Measurements from ENCODE around the gene PVALEF. TPM values are rescaled to one million over a fixed set of nuclear protein-coding genes. Genes with fewer than 3 reads are reported as not detected.

Gene PVALEF
- total and polyA plus RNA-seq, 2 of the 8 experiments (the other 6 are each of a cell fraction or from before 2014, with no cell fraction given), result 0.03 TPM; not detected in 1

DNA sequence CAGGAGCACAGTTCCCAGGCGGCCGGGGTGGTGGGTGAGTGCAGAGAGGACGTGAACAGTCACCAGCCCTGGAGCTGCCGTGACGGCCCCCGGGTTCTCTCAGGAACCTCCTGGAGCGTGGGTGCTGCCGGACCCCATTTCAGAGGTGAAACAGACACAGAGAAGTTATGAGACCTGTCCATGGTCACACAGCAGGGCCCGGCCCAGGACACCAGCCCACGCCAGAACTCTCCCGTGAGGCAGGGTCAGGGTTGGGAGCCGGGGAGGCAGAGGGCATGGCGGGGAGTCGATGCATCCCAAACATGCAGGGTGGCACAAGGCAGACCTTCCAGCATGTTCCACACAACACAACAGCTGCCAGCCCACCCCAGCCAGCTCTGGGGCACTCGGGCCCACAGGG, 3.8 kb upstream of the PVALEF start (continued):
- TF ChIP-seq RAD21 (IDR thresholded peaks at IDR 0.05 in 1 of 2, conservative IDR thresholded peaks at IDR 0.05 in 1 of 2; ENCODE audit: low read depth in 2 of 2, low read length in 2 of 2) (no peak), CEBPB (IDR thresholded peaks at IDR 0.05; ENCODE audit: low read depth, low read length) (no peak), FOSL1 (IDR thresholded peaks at IDR 0.05; ENCODE audit: insufficient read depth, low read depth, low read length) (no peak), BACH1 (IDR thresholded peaks at IDR 0.05; ENCODE audit: low read length) (no peak)
